Nephron progenitor cell (in vitro differentiated cells): ENCODE measurements around the gene ZNF521.

Experiments used
- DNase-seq: peaks from one replicate; pipeline ENCODE4 v3.0.0; 2021
- H3K27ac Mint-ChIP-seq: 2 replicates; pipeline ENCODE4 v1.8.0; 2021; ENCODE audit warnings: mild to moderate bottlenecking, moderate library complexity, mixed read lengths
- H3K27me3 Mint-ChIP-seq: 2 replicates; pipeline ENCODE4 v1.8.0; 2021; ENCODE audit warnings: mild to moderate bottlenecking, low read depth, mixed read lengths; ENCODE audit not compliant: poor library complexity
- H3K36me3 Mint-ChIP-seq: 2 replicates; pipeline ENCODE4 v1.8.0; 2021; ENCODE audit warnings: low read depth, mixed read lengths
- H3K4me1 Mint-ChIP-seq: 2 replicates; pipeline ENCODE4 v1.8.0; 2021; ENCODE audit warnings: mixed read lengths
- H3K4me3 Mint-ChIP-seq: 2 replicates; pipeline ENCODE4 v1.8.0; 2021; ENCODE audit warnings: mild to moderate bottlenecking, moderate library complexity, mixed read lengths
- H3K9me3 Mint-ChIP-seq: 2 replicates; pipeline ENCODE4 v1.8.0; 2021; ENCODE audit warnings: mild to moderate bottlenecking, moderate library complexity, mixed read lengths
- CTCF ChIP-seq: fragments of 200-600 bp; sonication (generic); IDR thresholded peaks from 2 replicates; pipeline ENCODE4 v1.5.0; 2021; ENCODE audit warnings: antibody characterized with exemption

The ZNF521 gene

GRCh38 chr18:25250474-25250851, 101.5 kb downstream of the ZNF521 start:
- no peak overlapping the region for H3K4me3 Mint-ChIP-seq
- no peaks in the 10 kb centered on the region for H3K27me3 Mint-ChIP-seq
- H3K9me3 Mint-ChIP-seq, result no peaks in the 10 kb centered on the region
- peaks cover 5% of the 10 kb centered on the region for H3K4me1 Mint-ChIP-seq
- DNase-seq, result no peak
- TF ChIP-seq CTCF, result no peak
- H3K36me3 Mint-ChIP-seq, result peaks cover 42% of the 10 kb centered on the region
- H3K27ac Mint-ChIP-seq, result no peak overlapping the region

GRCh38 chr18:25248755-25249154, 103.2 kb downstream of the ZNF521 start:
- DNase-seq, result no peak
- no peak overlapping the region for H3K4me3 Mint-ChIP-seq
- no peaks in the 10 kb centered on the region for H3K27me3 Mint-ChIP-seq
- H3K9me3 Mint-ChIP-seq, result no peaks in the 10 kb centered on the region
- no peak for TF ChIP-seq CTCF
- H3K27ac Mint-ChIP-seq, result no peak overlapping the region
- peaks cover 16% of the 10 kb centered on the region for H3K4me1 Mint-ChIP-seq
- H3K36me3 Mint-ChIP-seq, result peaks cover 42% of the 10 kb centered on the region

GRCh38 chr18:25247725-25248124, 104.2 kb downstream of the ZNF521 start:
- H3K4me3 Mint-ChIP-seq, result no peak overlapping the region

GRCh38 chr18:25244924-25245698, 106.9 kb downstream of the ZNF521 start:
- TF ChIP-seq CTCF, result no peak
- Mint-ChIP-seq H3K36me3 (peaks cover 37% of the 10 kb centered on the region), H3K4me1 (peaks cover 18% of the 10 kb centered on the region), H3K4me3 (no peak overlapping the region), H3K27ac (peak overlapping the region; percentile 3), H3K9me3 (no peaks in the 10 kb centered on the region), H3K27me3 (no peaks in the 10 kb centered on the region)
- DNase-seq, result no peak

More at GRCh38 chr18:25247725-25248124, 104.2 kb downstream of the ZNF521 start:
- no peak for DNase-seq
- no peak overlapping the region for H3K27ac Mint-ChIP-seq
- peaks cover 42% of the 10 kb centered on the region for H3K36me3 Mint-ChIP-seq
- no peak for TF ChIP-seq CTCF
- H3K9me3 Mint-ChIP-seq, result no peaks in the 10 kb centered on the region
- H3K4me1 Mint-ChIP-seq, result peaks cover 16% of the 10 kb centered on the region
- no peaks in the 10 kb centered on the region for H3K27me3 Mint-ChIP-seq

GRCh38 chr18:25244170-25244569, 107.8 kb downstream of the ZNF521 start:
- Mint-ChIP-seq H3K9me3 (no peaks in the 10 kb centered on the region), H3K4me1 (peaks cover 18% of the 10 kb centered on the region), H3K4me3 (no peak overlapping the region), H3K27ac (no peak overlapping the region), H3K27me3 (no peaks in the 10 kb centered on the region), H3K36me3 (peaks cover 34% of the 10 kb centered on the region)
- no peak for TF ChIP-seq CTCF
- no peak for DNase-seq

- Mint-ChIP-seq H3K4me3 (no peak overlapping the region), H3K27me3 (no peaks in the 10 kb centered on the region), H3K27ac (no peak overlapping the region), H3K36me3 (peaks cover 34% of the 10 kb centered on the region), H3K4me1 (peaks cover 18% of the 10 kb centered on the region), H3K9me3 (no peaks in the 10 kb centered on the region)
- DNase-seq, result no peak
- no peak for TF ChIP-seq CTCF
Measured at GRCh38 chr18:25243754-25244153, 108.2 kb downstream of the ZNF521 start.
